Fibroblast of lung (primary cell): ENCODE measurements around the gene CEP250.

Source experiments
- CTCF ChIP-seq, 2 donors: IDR thresholded peaks in 1 of 2; conservative IDR thresholded peaks in 1 of 2; 1 replicate in 1 of 2; 2 replicates in 1 of 2; pipeline ENCODE4 v1.5.1; 2011 to 2012; ENCODE audit warnings: low read length in 2 of 2, control low read depth in 1 of 2, inconsistent platforms in 1 of 2, low read depth in 1 of 2, mild to moderate bottlenecking in 1 of 2
- EZH2 ChIP-seq: IDR thresholded peaks from 2 replicates; pipeline ENCODE4 v1.5.1; 2012; ENCODE audit warnings: low read length, control low read depth, mild to moderate bottlenecking; ENCODE audit errors: missing control alignments

DNA sequence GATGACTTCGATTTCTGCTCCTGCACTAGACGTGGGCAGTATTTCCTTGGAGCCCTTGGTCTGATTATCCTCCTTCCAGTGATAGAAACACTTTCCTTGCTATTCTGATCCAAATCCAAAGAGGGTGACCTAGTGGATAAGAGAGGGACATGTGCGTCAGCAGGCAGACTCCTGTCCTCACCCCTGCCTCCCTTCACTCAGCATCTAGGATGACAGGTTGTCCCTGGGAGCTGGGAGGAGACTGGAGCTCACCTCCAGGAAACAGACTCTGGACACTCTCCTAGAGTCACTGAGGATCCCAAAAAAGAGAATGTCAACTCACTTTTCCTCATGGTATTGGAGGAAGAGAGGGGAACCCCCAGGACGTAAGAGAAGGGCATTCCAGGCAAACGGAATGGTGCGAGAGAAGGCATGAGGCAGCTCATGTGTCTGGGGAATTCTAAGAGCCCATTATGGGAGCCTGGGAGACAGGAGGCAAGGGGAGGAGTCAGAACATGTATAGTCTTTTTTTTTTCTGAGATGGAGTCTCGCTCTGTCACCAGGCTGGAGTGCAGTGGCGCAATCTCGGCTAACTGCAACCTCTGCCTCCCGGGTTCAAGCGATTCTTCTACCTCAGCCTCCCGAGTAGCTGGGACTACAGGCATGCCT, 71.8 kb downstream of the CEP250 start:
- no peak for TF ChIP-seq CTCF (conservative IDR thresholded peaks at IDR 0.05 in 1 of 2, IDR thresholded peaks at IDR 0.05 in 1 of 2; ENCODE audit: low read depth in 1 of 2, low read length in 2 of 2)
- no peak for TF ChIP-seq EZH2
